K562 (cell line): ENCODE results near the gene JPH2. TPM values are rescaled to one million over a fixed set of nuclear protein-coding genes. Genes with fewer than 3 reads are reported as not detected.

Experiments used
- BDP1 ChIP-seq: IDR thresholded peaks from 3 replicates; pipeline ENCODE4 v1.6.1; 2011; ENCODE audit not compliant: insufficient read length, insufficient read depth
- HNRNPL ChIP-seq: fragments of 200-400 bp; formaldehyde crosslinking; IDR thresholded peaks from 2 replicates; pipeline ENCODE4 v1.6.1; 2017; ENCODE audit warnings: low read depth, mild to moderate bottlenecking, low read length
- RUNX1 ChIP-seq: sonication (generic); IDR thresholded peaks from 2 replicates; pipeline ENCODE4 v1.6.1; 2016; ENCODE audit warnings: antibody characterized with exemption, low read depth
- ZBTB17 ChIP-seq: fragments of 450-650 bp; formaldehyde crosslinking; IDR thresholded peaks from 2 replicates; pipeline ENCODE4 v1.4.0; 2020; ENCODE audit warnings: mild to moderate bottlenecking
- ZBTB40 ChIP-seq, 2 experiments: fragments of 450-650 bp in 1 of 2; sonication (generic) in 1 of 2; formaldehyde crosslinking in 1 of 2; IDR thresholded peaks; 2 replicates each; pipeline versions ENCODE4 v1.7.1 to v1.9.0; 2016 to 2022; ENCODE audit warnings: inconsistent platforms in 1 of 2, mild to moderate bottlenecking in 1 of 2, missing genetic modification reagents in 1 of 2
- ZNF12 ChIP-seq: sonication (generic); formaldehyde crosslinking; IDR thresholded peaks from 2 replicates; pipeline ENCODE4 v1.4.0; 2020; ENCODE audit warnings: mild to moderate bottlenecking, missing genetic modification reagents
- ZNF280A ChIP-seq: fragments of 450-650 bp; IDR thresholded peaks from 2 replicates; pipeline ENCODE4 v1.6.1; 2018; ENCODE audit warnings: mild to moderate bottlenecking, low read depth; ENCODE audit not compliant: partially characterized antibody
- polyA plus RNA-seq, 8 experiments: library from polyadenylated mRNA; depleted of rRNA in 4 of 8; stranded (reverse) in 5 of 8; unstranded in 3 of 8; fragments of >200 nt; fragmentation: Nextera tagmentation in 2 of 8; fragmentation: Illumina TruSeq in 1 of 8; extraction: Ambion mirVana in 2 of 8; extraction: Trizol in 1 of 8; gene quantifications; 2 replicates each; pipeline versions ENCODE4 v1.2.1 to v1.2.3, GENCODE V29; 2011 to 2014; ENCODE audit warnings: inconsistent platforms in 1 of 8, missing spikeins in 1 of 8
- total RNA-seq, 7 experiments: library from RNA; depleted of rRNA in 6 of 7; stranded (reverse); fragments of >200 nt in 6 of 7; fragmentation: Illumina TruSeq in 2 of 7; extraction: Trizol in 2 of 7; gene quantifications; 2 replicates each; pipeline versions ENCODE4 v1.2.1 to v1.2.3, GENCODE V29; 2011 to 2021; ENCODE audit warnings: low replicate concordance in 1 of 7

Gene JPH2
- total and polyA plus RNA-seq, 9 of the 15 experiments (the other 6 are each of a cell fraction or from before 2014, with no cell fraction given), result not detected

GRCh38 chr20:44095831-44096230 is 91.2 kb downstream of the JPH2 start (continued):
- TF ChIP-seq ZBTB40 (IDR thresholded peaks at IDR 0.05) (no peak), ZBTB40 (CRISPR knock-in tag; IDR thresholded peaks at IDR 0.05) (no peak), HNRNPL (no peak), ZNF280A (no peak), BDP1 (no peak), ZNF12 (CRISPR knock-in tag) (no peak), ZBTB17 (CRISPR knock-in tag) (no peak), RUNX1 (no peak)
